Cardiac fibroblast (primary cell): Measurements from ENCODE around the gene PI4KB.

Experiments
- DNase-seq, 2 donors: peaks; one replicate each; pipeline versions ENCODE4 v3.0.0 to v3.0.0-alpha.2; 2010; ENCODE audit warnings: low read depth in 2 of 2
- H3K4me3 ChIP-seq, 2 donors: replicated peaks in 1 of 2; 1 replicate in 1 of 2; 2 replicates in 1 of 2; pipeline ENCODE4 v1.5.1; 2011; ENCODE audit warnings: low read depth in 2 of 2, low read length in 2 of 2, mild to moderate bottlenecking in 2 of 2, moderate library complexity in 1 of 2
- TF ChIP-seq, protein P1 (sequence below): IDR thresholded peaks from one replicate; pipeline ENCODE4 v1.5.1; 2011; ENCODE audit warnings: low read depth, mild to moderate bottlenecking, low read length, inconsistent platforms

Gene PI4KB

GRCh38 chr1:151311589-151312331, 15.5 kb downstream of the PI4KB start:
- TF ChIP-seq, protein P1, sequence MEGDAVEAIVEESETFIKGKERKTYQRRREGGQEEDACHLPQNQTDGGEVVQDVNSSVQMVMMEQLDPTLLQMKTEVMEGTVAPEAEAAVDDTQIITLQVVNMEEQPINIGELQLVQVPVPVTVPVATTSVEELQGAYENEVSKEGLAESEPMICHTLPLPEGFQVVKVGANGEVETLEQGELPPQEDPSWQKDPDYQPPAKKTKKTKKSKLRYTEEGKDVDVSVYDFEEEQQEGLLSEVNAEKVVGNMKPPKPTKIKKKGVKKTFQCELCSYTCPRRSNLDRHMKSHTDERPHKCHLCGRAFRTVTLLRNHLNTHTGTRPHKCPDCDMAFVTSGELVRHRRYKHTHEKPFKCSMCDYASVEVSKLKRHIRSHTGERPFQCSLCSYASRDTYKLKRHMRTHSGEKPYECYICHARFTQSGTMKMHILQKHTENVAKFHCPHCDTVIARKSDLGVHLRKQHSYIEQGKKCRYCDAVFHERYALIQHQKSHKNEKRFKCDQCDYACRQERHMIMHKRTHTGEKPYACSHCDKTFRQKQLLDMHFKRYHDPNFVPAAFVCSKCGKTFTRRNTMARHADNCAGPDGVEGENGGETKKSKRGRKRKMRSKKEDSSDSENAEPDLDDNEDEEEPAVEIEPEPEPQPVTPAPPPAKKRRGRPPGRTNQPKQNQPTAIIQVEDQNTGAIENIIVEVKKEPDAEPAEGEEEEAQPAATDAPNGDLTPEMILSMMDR, result no peak
- H3K4me3 ChIP-seq, result no peak overlapping the region
- peak; percentile 97 to 100 for DNase-seq

DNA sequence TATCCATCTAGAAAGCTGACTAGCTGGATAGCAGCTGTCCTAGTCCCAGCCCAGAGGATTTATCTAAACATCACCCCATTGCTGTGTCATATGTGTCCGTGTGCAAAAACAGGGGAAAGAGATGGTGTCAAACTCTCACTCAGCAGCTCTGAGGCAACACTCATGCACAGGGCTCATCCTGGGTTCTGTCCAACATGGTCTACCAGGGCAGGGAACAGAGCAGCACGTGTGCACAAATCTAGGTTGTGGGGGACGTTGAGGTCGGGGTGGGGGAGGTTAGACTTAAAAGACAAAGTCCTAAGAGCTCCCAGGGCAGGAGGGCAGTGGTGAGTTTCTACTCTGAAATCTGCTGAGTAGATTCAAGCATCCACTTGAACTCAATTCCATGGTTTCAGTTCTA, 16.2 kb downstream of the PI4KB start:
- peak in 1 of 2 donors; percentile 53 for DNase-seq
- no peak overlapping the region for H3K4me3 ChIP-seq
- TF ChIP-seq, protein P1, result no peak

DNA sequence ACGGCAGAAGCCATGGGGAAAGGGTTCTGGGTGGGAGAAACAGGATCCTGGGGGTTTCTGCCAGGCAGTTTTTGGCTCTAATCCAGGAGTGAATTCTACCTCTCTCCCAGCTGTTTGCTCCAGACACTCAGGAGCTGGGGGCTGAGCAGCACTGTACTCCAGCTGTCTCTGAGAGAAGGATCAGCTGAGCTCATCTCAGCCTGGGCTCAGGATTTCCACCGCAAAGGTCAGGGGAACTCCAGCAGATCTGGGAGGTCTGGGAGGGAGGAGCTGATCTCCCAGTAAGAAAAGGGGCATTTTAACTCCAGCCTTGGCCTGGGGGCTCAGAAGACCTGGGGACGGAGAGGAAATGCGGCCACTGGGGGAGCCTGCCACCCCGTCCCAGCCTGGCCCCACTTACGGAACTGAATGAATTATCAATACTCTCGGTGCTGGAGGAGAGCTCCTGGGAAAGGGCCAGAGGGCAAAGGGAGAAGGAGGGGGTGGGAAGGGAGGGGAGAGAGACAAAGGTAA, 17.3 kb downstream of the PI4KB start:
- peak; percentile 54 to 63 for DNase-seq
- TF ChIP-seq, protein P1, result no peak
- H3K4me3 ChIP-seq, result no peak overlapping the region

GRCh38 chr1:151294742-151295462, 32.3 kb downstream of the PI4KB start:
- no peak for DNase-seq
- TF ChIP-seq, protein P1, result no peak

DNA sequence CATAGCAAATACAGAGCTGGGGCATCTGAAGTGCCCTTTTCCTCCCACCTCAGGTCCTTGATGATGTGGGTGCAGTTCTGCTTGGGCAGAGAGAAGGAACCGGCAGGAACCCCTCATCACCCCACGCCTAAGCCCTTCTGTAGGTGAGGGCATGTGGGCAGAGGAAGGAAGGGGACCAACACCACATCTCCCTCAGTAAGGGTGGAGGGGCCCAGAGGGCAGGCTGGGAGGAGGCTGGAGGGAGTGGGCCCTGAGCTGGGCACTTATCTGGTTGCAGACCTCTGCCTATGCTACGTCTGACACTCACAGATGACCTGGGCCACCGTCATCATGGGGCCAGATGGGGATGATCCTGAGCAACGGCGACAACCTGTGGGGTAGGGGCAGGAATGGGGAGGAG, 34.1 kb downstream of the PI4KB start:
- TF ChIP-seq, protein P1, result no peak
- H3K4me3 ChIP-seq, result no peak overlapping the region
- DNase-seq, result no peak

More at GRCh38 chr1:151294742-151295462, 32.3 kb downstream of the PI4KB start:
- H3K4me3 ChIP-seq, result no peak overlapping the region

- TF ChIP-seq, protein P1, result peak; percentile 22
- no peak for DNase-seq
- no peak overlapping the region for H3K4me3 ChIP-seq
These were observed 34.8 kb downstream of the PI4KB start for GRCh38 chr1:151292207-151293030.
